GM19372 (cell line): ENCODE results near the gene TLE1.
A peak's percentile ranks its signal among the peaks of the same experiment; 100 is the strongest.
"Not testable (repeated sequence)": the region's sequence is repeated elsewhere in the genome, so short reads cannot be mapped to it uniquely, and the experiment has no call there.

Experiments
- ATAC-seq: cut with Tn5 transposase; IDR thresholded peaks from one replicate; pipeline ENCODE4 v1.9.1; 2021; ENCODE audit warnings: mild to moderate bottlenecking, low read depth, moderate library complexity; ENCODE audit not compliant: unreplicated experiment

The TLE1 gene

DNA sequence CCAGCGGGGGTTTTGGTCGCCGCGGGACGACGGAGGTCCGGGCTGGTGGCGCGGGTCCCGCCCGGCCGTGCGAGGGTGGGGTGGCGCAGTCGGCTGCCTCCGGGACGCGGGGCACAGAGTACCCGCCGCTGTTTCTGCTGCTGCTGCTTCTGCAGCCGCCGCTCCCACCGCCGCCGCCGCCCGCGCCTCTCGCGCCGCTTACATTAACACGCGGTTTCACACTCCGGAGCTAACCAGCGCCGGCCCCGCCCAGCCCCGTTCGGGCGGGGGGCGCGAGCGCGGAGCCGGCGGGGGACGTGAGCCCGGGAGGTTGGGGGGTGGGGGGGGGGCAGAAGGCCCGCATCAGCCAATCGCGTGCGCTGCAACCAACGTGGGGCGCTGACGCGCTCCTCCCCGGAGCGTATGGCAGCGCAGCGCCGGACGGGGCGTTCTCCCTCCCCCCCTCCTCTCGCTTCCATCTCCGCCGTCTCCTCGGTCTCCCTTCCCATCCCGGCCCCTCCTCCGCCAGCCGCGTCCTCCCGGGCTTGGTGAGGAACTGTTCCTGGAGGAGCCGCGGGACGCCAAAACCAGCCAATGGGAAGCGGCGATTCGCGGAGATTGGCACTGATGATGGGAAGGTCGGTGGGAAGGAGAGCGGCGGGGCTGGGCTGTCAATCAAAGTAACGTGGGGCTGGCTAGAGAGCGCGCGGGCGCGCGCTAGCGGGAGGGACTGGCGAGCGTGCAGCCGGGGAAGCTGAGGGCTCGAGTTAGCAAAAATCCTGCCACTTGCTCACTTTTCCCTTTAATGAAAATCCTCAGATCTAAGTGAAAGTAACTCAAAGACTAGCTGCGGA, at the start of gene TLE1:
Gene TLE1 (minus strand): TSS at position 205 of the 833 bp plus-strand sequence. CDS start 1,307 bp downstream, outside the sequence.
- peak; percentile 79 for ATAC-seq

GRCh38 chr9:81737871-81738507, 48.6 kb upstream of the TLE1 start:
- ATAC-seq: no peak

DNA sequence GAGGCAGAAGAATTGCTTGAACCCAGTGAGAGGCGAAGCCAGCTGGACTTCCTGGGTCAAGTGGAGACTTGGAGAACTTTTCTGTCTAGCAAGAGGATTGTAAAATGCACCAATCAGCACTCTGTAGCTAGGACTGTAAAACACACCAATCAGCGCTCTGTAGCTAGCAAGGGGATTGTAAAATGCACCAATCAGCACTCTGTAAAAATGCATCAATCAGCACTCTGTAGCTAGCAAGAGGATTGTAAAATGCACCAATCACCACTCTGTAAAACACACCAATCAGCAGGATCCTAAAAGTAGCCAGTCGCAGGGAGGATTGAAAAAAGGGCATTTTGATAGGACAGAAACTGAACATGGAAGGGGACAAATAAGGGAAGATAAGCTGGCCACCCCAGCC, 41.2 kb upstream of the TLE1 start:
- not testable (repeated sequence) for ATAC-seq

DNA sequence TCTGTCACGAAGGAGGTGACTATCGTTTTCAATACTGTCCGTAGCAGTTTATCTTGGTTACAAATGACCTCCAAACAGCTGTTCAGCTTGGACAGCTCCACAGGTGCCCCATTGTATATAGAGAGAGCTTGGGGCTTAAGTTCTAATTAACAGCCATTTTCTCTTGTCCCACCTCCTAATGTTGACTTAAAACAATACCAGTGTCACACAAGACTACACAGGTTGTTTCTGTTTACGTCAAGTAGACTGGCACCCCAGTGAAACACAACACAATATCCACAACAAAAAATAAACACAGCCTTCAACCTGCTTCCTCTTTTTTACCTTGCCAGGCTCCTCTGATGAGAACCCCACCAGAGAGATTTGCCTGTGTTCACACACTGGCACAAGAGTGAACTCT, 39.8 kb upstream of the TLE1 start:
- peak; percentile 51 for ATAC-seq

GRCh38 chr9:81724242-81724889, 35.0 kb upstream of the TLE1 start:
- ATAC-seq: no peak

- no peak for ATAC-seq
Measured at GRCh38 chr9:81722277-81722676, 32.9 kb upstream of the TLE1 start.

- ATAC-seq: no peak
Measured at GRCh38 chr9:81720450-81721086, 31.2 kb upstream of the TLE1 start.

GRCh38 chr9:81719972-81720371, 30.6 kb upstream of the TLE1 start:
- ATAC-seq: no peak

- no peak for ATAC-seq
Measured at GRCh38 chr9:81718244-81718643, 28.9 kb upstream of the TLE1 start.

DNA sequence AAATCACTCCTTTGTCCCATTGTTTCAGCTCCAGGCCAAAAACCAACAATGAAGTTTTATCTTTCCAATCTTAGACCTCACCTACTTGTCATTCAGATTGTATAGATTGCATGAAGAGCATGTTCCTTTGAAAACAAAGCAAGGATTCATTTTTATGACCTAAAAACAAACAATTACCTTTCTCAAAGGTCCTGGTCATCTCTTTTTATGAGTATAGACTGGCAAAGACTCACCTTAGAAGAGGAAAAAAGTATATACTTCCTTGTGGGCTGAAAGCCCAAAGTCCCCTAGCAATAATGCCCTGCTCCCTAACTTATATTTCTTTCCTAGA, 28.4 kb upstream of the TLE1 start:
- no peak for ATAC-seq

GRCh38 chr9:81717061-81717746, 27.9 kb upstream of the TLE1 start:
- no peak for ATAC-seq

GRCh38 chr9:81716409-81716808, 27.1 kb upstream of the TLE1 start:
- ATAC-seq: no peak

DNA sequence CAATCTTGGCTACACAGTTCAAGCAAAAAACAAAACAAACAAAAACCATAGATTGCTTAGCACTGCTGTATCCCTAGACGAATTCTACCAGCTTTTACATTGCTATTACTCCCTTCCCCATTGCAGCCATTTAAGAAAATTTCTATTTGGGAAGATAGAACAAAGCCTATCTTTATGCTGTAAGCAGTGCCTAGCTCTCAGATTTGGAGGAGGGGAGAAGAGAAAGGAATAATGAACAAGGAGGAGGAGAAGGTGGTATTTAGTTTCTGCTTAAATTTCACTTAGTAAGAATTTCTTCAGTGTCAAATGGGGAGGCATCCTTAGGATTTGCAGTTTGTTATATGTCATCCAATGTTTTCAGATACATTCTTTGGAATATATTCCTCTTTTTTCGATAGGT, 16.2 kb upstream of the TLE1 start:
- ATAC-seq: no peak

DNA sequence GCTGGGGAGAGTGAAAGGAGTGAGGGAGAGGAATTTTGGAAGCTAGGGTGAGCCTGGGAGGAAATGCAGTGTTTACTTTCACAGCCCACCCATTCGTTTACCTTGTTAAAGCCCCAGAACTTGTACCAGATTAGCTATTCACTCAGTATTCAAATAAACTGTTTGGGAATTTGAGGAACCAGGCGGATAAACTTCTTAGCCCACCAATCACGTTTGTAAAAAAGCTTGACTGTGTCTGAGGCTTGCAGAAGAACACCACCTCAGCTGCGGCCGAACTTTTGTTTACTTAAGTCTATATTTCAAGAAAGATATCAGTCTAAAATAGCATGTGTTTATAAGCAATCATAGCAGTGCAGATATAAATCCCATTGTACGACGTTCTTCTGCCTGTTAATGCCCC, 5.2 kb upstream of the TLE1 start:
- no peak for ATAC-seq

DNA sequence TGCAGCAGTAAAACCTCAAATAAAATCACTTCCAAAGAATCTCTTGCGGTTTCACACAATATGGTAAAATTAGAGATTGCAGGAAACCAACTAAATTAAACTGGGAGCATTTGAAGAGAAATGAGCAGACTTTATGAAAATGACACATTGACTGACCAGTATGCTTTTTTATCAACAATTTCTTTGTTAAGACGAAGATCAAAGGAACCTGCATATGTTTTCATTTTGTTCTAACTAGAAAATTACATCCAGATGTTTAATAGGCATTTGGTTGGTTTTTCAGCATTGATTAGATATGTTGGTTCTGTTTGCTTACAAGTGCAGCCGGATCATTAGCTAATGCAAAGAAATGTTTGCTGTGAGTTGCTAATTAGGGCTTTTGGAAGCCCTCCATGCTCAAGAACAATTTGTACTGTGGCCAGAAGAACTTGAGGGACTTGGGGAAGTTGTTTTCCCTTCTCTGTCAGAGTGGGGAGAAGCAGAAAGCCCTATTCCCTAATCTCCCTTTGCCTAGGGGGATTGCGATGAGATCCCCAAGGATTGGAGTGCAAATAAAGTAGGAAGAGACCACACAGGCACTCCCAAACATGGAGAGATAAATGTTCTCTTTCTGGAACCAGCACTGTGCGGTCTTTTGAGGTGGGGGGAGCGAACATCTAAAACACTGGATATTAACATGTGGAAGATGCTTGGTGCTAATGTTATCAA, 4.5 kb upstream of the TLE1 start:
- no peak for ATAC-seq

- no peak for ATAC-seq
Measured at GRCh38 chr9:81690251-81690851, 1.0 kb upstream of the TLE1 start.

DNA sequence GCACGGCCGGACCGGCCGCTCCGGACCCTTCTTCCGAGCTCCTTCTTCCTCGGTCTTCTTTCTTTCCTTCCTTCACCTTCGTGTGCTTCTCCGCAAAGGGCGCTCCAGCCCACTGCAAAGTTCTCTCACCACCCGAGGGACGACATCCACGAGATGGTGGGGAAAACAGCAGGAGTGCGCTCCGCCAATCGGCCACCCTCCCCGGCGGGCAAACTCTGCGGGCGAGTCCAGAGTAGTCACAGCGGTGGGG, 329 bp downstream of the TLE1 start:
- peak; percentile 16 for ATAC-seq

GRCh38 chr9:81688262-81689092, 870 bp downstream of the TLE1 start:
- ATAC-seq: peak; percentile 6
